Measurements from ENCODE around the gene ASIP. TPM values are rescaled to one million over a fixed set of nuclear protein-coding genes. Genes with fewer than 3 reads are reported as not detected.

Gene ASIP
- total RNA-seq, 4 donors from 2014 or later: 0.72 to 2.0 (median 0.83) TPM; not detected in 1

GRCh38 chr20:34299556-34300255 is 58.5 kb downstream of the ASIP start:
- intact Hi-C loops (cut with DNase I; ENCODE audit: low total_unique reads): no loop called here
- WGBS, 2 donors: 83 to 88% methylated on average over 11 of the region's 11 CpGs
- DNase-seq (ENCODE audit: low spot score in 2 of 2): no peak
- TF ChIP-seq CTCF (IDR thresholded peaks at IDR 0.05) (no peak), POLR2A (IDR thresholded peaks at IDR 0.05) (no peak)
- no peak overlapping the region for H3K4me3 ChIP-seq (ENCODE audit: low read depth, poor library complexity, severe bottlenecking)

GRCh38 chr20:34300256-34300806 is 59.1 kb downstream of the ASIP start:
- H3K4me3 ChIP-seq (ENCODE audit: low read depth, poor library complexity, severe bottlenecking): no peak overlapping the region
- TF ChIP-seq CTCF (IDR thresholded peaks at IDR 0.05) (no peak), POLR2A (IDR thresholded peaks at IDR 0.05) (no peak)
- intact Hi-C loops (cut with DNase I; ENCODE audit: low total_unique reads): no loop called here

GRCh38 chr20:34300809-34301586 is 59.8 kb downstream of the ASIP start:
- intact Hi-C loops (cut with DNase I; ENCODE audit: low total_unique reads): no loop called here
- DNase-seq (ENCODE audit: low spot score in 2 of 2): no peak
- no peak overlapping the region for H3K4me3 ChIP-seq (ENCODE audit: low read depth, poor library complexity, severe bottlenecking)
- no peak for TF ChIP-seq POLR2A (IDR thresholded peaks at IDR 0.05)
- no peak for TF ChIP-seq CTCF (IDR thresholded peaks at IDR 0.05)
- WGBS, 2 donors: 59 to 62% methylated on average over 7 of the region's 7 CpGs

More at GRCh38 chr20:34300256-34300806, 59.1 kb downstream of the ASIP start:
- WGBS, 2 donors: 71 to 79% methylated on average over 3 of the region's 3 CpGs
- no peak for DNase-seq (ENCODE audit: low spot score in 2 of 2)

GRCh38 chr20:34301587-34302311 is 60.5 kb downstream of the ASIP start:
- WGBS, 2 donors: 85 to 88% methylated on average over 17 of the region's 17 CpGs
- intact Hi-C loops (cut with DNase I; ENCODE audit: low total_unique reads): no loop called here

More at GRCh38 chr20:34301587-34302311, 60.5 kb downstream of the ASIP start:
- no peak overlapping the region for H3K4me3 ChIP-seq (ENCODE audit: low read depth, poor library complexity, severe bottlenecking)
- DNase-seq (ENCODE audit: low spot score in 2 of 2): no peak
- TF ChIP-seq POLR2A (IDR thresholded peaks at IDR 0.05): no peak
- no peak for TF ChIP-seq CTCF (IDR thresholded peaks at IDR 0.05)
